Measurements from ENCODE around the gene HIF1A. TPM values are rescaled to one million over a fixed set of nuclear protein-coding genes. Genes with fewer than 3 reads are reported as not detected.

The HIF1A gene
- total and polyA plus RNA-seq, 10 of the 15 experiments (the other 5 are each of a cell fraction or from before 2014, with no cell fraction given) = 18.3 to 97.0 (median 75.3) TPM

DNA sequence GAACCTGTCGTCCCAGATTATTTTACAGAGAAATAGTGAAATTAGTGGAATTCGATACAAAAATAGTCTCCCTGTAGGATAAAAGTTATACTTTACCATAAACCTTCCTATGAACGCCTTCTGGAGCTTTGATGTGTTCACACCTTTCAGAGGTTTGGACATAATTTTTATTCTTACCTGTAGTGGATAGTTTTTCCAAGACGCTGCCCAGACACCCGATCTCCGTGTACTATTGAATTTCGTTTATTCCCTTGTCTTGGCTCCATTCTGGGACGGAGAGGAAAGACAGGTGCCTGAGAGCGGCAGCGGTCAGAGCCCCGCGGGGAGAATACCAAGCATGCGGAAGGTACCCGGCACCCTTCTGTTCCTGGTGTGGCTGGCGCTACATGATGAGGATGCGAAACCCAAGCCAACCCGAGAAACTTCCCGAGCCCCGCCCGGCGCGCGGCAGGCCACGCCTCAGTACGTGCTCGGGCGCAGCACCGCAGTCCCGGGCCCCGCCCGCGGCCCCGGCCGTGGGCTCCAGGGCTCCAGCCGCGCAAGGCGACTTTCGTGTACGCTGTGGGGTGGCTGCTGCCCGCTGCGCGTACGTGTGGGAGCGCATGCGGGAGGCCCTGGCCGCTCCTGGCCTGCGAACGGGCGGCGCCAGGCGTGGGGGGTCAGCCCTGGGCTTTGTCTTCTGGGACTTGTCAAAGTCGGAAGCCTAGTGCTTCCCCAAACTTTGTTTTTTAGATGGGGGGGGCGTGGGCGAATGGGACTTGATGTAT lies 55.6 kb downstream of the HIF1A start (continued):
- TF ChIP-seq NFXL1 (IDR thresholded peaks at IDR 0.05; ENCODE audit: borderline replicate concordance) = no peak
- 0 out of 2 replicates have a peak, but pooled peaks have one; percentile 25 for TF ChIP-seq NR2C1 (IDR thresholded peaks at IDR 0.05)
- TF ChIP-seq ZBED1 (IDR thresholded peaks at IDR 0.05; ENCODE audit: borderline replicate concordance) = no peak
- TF ChIP-seq HCFC1 (IDR thresholded peaks at IDR 0.05; ENCODE audit: low read length) = peak; percentile 34; the same call in 1 of the 2 replicates
- peak; percentile 81; the same call in 1 of the 2 replicates for TF ChIP-seq ZNF217 (IDR thresholded peaks at IDR 0.05)
- TF ChIP-seq, protein P1, sequence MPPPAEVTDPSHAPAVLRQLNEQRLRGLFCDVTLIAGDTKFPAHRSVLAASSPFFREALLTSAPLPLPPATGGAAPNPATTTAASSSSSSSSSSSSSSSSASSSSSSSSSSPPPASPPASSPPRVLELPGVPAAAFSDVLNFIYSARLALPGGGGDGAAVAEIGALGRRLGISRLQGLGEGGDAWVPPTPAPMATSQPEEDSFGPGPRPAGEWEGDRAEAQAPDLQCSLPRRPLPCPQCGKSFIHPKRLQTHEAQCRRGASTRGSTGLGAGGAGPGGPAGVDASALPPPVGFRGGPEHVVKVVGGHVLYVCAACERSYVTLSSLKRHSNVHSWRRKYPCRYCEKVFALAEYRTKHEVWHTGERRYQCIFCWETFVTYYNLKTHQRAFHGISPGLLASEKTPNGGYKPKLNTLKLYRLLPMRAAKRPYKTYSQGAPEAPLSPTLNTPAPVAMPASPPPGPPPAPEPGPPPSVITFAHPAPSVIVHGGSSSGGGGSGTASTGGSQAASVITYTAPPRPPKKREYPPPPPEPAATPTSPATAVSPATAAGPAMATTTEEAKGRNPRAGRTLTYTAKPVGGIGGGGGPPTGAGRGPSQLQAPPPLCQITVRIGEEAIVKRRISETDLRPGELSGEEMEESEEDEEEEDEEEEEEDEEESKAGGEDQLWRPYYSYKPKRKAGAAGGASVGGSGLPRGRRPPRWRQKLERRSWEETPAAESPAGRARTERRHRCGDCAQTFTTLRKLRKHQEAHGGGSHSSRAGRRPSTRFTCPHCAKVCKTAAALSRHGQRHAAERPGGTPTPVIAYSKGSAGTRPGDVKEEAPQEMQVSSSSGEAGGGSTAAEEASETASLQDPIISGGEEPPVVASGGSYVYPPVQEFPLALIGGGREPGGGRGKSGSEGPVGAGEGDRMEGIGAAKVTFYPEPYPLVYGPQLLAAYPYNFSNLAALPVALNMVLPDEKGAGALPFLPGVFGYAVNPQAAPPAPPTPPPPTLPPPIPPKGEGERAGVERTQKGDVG (CRISPR knock-in tag; IDR thresholded peaks at IDR 0.05) = no peak
- peak; percentile 74 to 90 for TF ChIP-seq BHLHE40 (IDR thresholded peaks at IDR 0.05; ENCODE audit: borderline replicate concordance in 1 of 2, low read depth in 2 of 2, low read length in 1 of 2)
- TF ChIP-seq, protein P2, sequence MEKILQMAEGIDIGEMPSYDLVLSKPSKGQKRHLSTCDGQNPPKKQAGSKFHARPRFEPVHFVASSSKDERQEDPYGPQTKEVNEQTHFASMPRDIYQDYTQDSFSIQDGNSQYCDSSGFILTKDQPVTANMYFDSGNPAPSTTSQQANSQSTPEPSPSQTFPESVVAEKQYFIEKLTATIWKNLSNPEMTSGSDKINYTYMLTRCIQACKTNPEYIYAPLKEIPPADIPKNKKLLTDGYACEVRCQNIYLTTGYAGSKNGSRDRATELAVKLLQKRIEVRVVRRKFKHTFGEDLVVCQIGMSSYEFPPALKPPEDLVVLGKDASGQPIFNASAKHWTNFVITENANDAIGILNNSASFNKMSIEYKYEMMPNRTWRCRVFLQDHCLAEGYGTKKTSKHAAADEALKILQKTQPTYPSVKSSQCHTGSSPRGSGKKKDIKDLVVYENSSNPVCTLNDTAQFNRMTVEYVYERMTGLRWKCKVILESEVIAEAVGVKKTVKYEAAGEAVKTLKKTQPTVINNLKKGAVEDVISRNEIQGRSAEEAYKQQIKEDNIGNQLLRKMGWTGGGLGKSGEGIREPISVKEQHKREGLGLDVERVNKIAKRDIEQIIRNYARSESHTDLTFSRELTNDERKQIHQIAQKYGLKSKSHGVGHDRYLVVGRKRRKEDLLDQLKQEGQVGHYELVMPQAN (conservative IDR thresholded peaks at IDR 0.05) = peak; percentile 82; the same call in 1 of the 2 replicates
- no peak for TF ChIP-seq SIX5 (IDR thresholded peaks at IDR 0.05; ENCODE audit: low read depth, low read length, severe bottlenecking)
- TF ChIP-seq EP300 (IDR thresholded peaks at IDR 0.05; ENCODE audit: borderline replicate concordance in 1 of 2, control insufficient read depth in 1 of 2, low read depth in 2 of 2, low read length in 2 of 2) = peak; percentile 45 to 66; a peak in 2 of 4 replicates
- TF ChIP-seq POLR2A (IDR thresholded peaks at IDR 0.05; ENCODE audit: low read depth, low read length) = peak; percentile 85
- no peak for TF ChIP-seq CEBPB (IDR thresholded peaks at IDR 0.05; ENCODE audit: borderline replicate concordance in 1 of 2, low read depth in 2 of 2, low read length in 2 of 2)
- TF ChIP-seq YY1 (IDR thresholded peaks at IDR 0.05; ENCODE audit: low read depth, low read length) = 0 out of 2 replicates have a peak, but pooled peaks have one; percentile 28
- TF ChIP-seq CHD2 (IDR thresholded peaks at IDR 0.05; ENCODE audit: borderline replicate concordance, low read depth, low read length) = 0 out of 2 replicates have a peak, but pooled peaks have one; percentile 66
- TF ChIP-seq, protein P3, sequence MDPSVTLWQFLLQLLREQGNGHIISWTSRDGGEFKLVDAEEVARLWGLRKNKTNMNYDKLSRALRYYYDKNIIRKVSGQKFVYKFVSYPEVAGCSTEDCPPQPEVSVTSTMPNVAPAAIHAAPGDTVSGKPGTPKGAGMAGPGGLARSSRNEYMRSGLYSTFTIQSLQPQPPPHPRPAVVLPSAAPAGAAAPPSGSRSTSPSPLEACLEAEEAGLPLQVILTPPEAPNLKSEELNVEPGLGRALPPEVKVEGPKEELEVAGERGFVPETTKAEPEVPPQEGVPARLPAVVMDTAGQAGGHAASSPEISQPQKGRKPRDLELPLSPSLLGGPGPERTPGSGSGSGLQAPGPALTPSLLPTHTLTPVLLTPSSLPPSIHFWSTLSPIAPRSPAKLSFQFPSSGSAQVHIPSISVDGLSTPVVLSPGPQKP (IDR thresholded peaks at IDR 0.05; ENCODE audit: low read depth, low read length) = no peak
- no peak for TF ChIP-seq HDGF (IDR thresholded peaks at IDR 0.05)
- TF ChIP-seq TCF3 (IDR thresholded peaks at IDR 0.05; ENCODE audit: borderline replicate concordance, insufficient read depth, low read depth, low read length) = 0 out of 2 replicates have a peak, but pooled peaks have one; percentile 22
- no peak for TF ChIP-seq ZNF24 (IDR thresholded peaks at IDR 0.05)
- TF ChIP-seq EED (IDR thresholded peaks at IDR 0.05; ENCODE audit: low read depth) = peak; percentile 88; the same call in 1 of the 2 replicates
- TF ChIP-seq POLR2AphosphoS5 (IDR thresholded peaks at IDR 0.05; ENCODE audit: low read length) = peak; percentile 91
- no peak for TF ChIP-seq ESRRA (IDR thresholded peaks at IDR 0.05; ENCODE audit: low read length)
- TF ChIP-seq KAT2A (conservative IDR thresholded peaks at IDR 0.05; ENCODE audit: control insufficient read depth, low read depth, low read length) = no peak
- peak; percentile 46; the same call in 1 of the 2 replicates for TF ChIP-seq PAX5 (IDR thresholded peaks at IDR 0.05; ENCODE audit: borderline replicate concordance, low read depth, low read length)
- peak; percentile 98 for TF ChIP-seq GATAD2B (conservative IDR thresholded peaks at IDR 0.05; ENCODE audit: low read depth)
- peak; percentile 70 for TF ChIP-seq PML (IDR thresholded peaks at IDR 0.05; ENCODE audit: low read length)

Measured in GM12878 (cell line).